Mucosa of rectum (tissue), 2 donors: ENCODE measurements around the gene GLG1.

Experiments
- H3K27ac ChIP-seq, 2 donors: one replicate each; pipeline ENCODE4 v1.7.0; 2013; ENCODE audit warnings: inconsistent platforms in 2 of 2, low read depth in 2 of 2, low read length in 2 of 2
- H3K27me3 ChIP-seq, 2 donors: one replicate each; pipeline ENCODE4 v1.7.0; 2013; ENCODE audit warnings: low read length in 2 of 2; ENCODE audit not compliant: control insufficient read depth in 2 of 2, insufficient read depth in 2 of 2
- H3K36me3 ChIP-seq, 2 donors: one replicate each; pipeline ENCODE4 v1.7.0; 2013; ENCODE audit warnings: low read length in 2 of 2; ENCODE audit not compliant: control insufficient read depth in 2 of 2, insufficient read depth in 2 of 2
- H3K4me1 ChIP-seq, 2 donors: one replicate each; pipeline ENCODE4 v1.7.0; 2013; ENCODE audit warnings: low read length in 2 of 2, mild to moderate bottlenecking in 1 of 2; ENCODE audit not compliant: control insufficient read depth in 2 of 2, insufficient read depth in 2 of 2
- H3K4me3 ChIP-seq, 2 donors: one replicate each; pipeline ENCODE4 v1.7.0; 2013; ENCODE audit warnings: low read length in 2 of 2
- H3K9ac ChIP-seq, 2 donors: one replicate each; pipeline ENCODE4 v1.7.0; 2013; ENCODE audit warnings: low read length in 2 of 2, low read depth in 1 of 2, mild to moderate bottlenecking in 1 of 2
- H3K9me3 ChIP-seq, 2 donors: one replicate each; pipeline ENCODE4 v1.7.0; 2013; ENCODE audit warnings: low read length in 2 of 2; ENCODE audit not compliant: control insufficient read depth in 2 of 2
- donor health status: healthy.
- donor health status: Normal muscosa, but diverticular disease.

GLG1 gene

GRCh38 chr16:74635303-74635702 is 28.4 kb upstream of the GLG1 start:
- no peaks in the 10 kb centered on the region for H3K27me3 ChIP-seq
- peaks cover 33 to 45% of the 10 kb centered on the region in 2 donors for H3K36me3 ChIP-seq
- H3K4me1 ChIP-seq = no peaks in the 10 kb centered on the region
- no peak overlapping the region for H3K27ac ChIP-seq
- H3K9me3 ChIP-seq = no peaks in the 10 kb centered on the region
- H3K9ac ChIP-seq = no peak overlapping the region
- no peak overlapping the region for H3K4me3 ChIP-seq

- no peaks in the 10 kb centered on the region for H3K4me1 ChIP-seq
- no peaks in the 10 kb centered on the region for H3K27me3 ChIP-seq
- no peak overlapping the region for H3K4me3 ChIP-seq
- peaks cover 43 to 55% of the 10 kb centered on the region in 2 donors for H3K36me3 ChIP-seq
- no peaks in the 10 kb centered on the region for H3K9me3 ChIP-seq
- H3K9ac ChIP-seq = no peak overlapping the region
- no peak overlapping the region for H3K27ac ChIP-seq
Observed at GRCh38 chr16:74633686-74634085, 26.8 kb upstream of the GLG1 start.

- Histone ChIP-seq H3K4me1 (no peaks in the 10 kb centered on the region), H3K9ac (no peak overlapping the region), H3K27me3 (no peaks in the 10 kb centered on the region), H3K9me3 (no peaks in the 10 kb centered on the region), H3K36me3 (peaks cover 67 to 78% of the 10 kb centered on the region in 2 donors), H3K27ac (no peak overlapping the region), H3K4me3 (no peak overlapping the region)
Observed at GRCh38 chr16:74627506-74628220, 20.7 kb upstream of the GLG1 start.

- Histone ChIP-seq H3K36me3 (peaks cover 62 to 79% of the 10 kb centered on the region in 2 donors), H3K4me3 (no peak overlapping the region), H3K9me3 (no peaks in the 10 kb centered on the region), H3K27me3 (no peaks in the 10 kb centered on the region), H3K9ac (no peak overlapping the region), H3K4me1 (no peaks in the 10 kb centered on the region), H3K27ac (no peak overlapping the region)
Observed at GRCh38 chr16:74626741-74627416, 20.0 kb upstream of the GLG1 start.

- no peaks in the 10 kb centered on the region for H3K4me1 ChIP-seq
- no peak overlapping the region for H3K27ac ChIP-seq
- peaks cover 54 to 70% of the 10 kb centered on the region in 2 donors for H3K36me3 ChIP-seq
- no peak overlapping the region for H3K9ac ChIP-seq
- H3K9me3 ChIP-seq = no peaks in the 10 kb centered on the region
- H3K27me3 ChIP-seq = no peaks in the 10 kb centered on the region
- no peak overlapping the region for H3K4me3 ChIP-seq
Observed at GRCh38 chr16:74625500-74626350, 18.8 kb upstream of the GLG1 start.

- Histone ChIP-seq H3K27me3 (no peaks in the 10 kb centered on the region), H3K36me3 (peaks cover 40 to 56% of the 10 kb centered on the region in 2 donors), H3K9me3 (no peaks in the 10 kb centered on the region), H3K4me3 (no peak overlapping the region), H3K9ac (no peak overlapping the region), H3K4me1 (no peaks in the 10 kb centered on the region), H3K27ac (no peak overlapping the region)
Observed at GRCh38 chr16:74623839-74624235, 16.9 kb upstream of the GLG1 start.

GRCh38 chr16:74623214-74623838 is 16.4 kb upstream of the GLG1 start:
- Histone ChIP-seq H3K27ac (no peak overlapping the region), H3K9ac (no peak overlapping the region), H3K4me3 (no peak overlapping the region), H3K4me1 (no peaks in the 10 kb centered on the region), H3K36me3 (peaks cover 35 to 51% of the 10 kb centered on the region in 2 donors), H3K9me3 (no peaks in the 10 kb centered on the region), H3K27me3 (no peaks in the 10 kb centered on the region)

- H3K27ac ChIP-seq = no peak overlapping the region
- no peak overlapping the region for H3K9ac ChIP-seq
- no peak overlapping the region for H3K4me3 ChIP-seq
- no peaks in the 10 kb centered on the region for H3K27me3 ChIP-seq
- H3K9me3 ChIP-seq = no peaks in the 10 kb centered on the region
- H3K36me3 ChIP-seq = peaks cover 24 to 40% of the 10 kb centered on the region in 2 donors
- H3K4me1 ChIP-seq = no peaks in the 10 kb centered on the region
Observed at GRCh38 chr16:74622005-74622404, 15.1 kb upstream of the GLG1 start.

- Histone ChIP-seq H3K4me1 (no peaks in the 10 kb centered on the region), H3K4me3 (no peak overlapping the region), H3K9ac (no peak overlapping the region), H3K27ac (no peak overlapping the region), H3K27me3 (no peaks in the 10 kb centered on the region), H3K9me3 (no peaks in the 10 kb centered on the region), H3K36me3 (peaks cover 0 to 8% of the 10 kb centered on the region in 2 donors)
Observed at GRCh38 chr16:74617206-74617788, 10.4 kb upstream of the GLG1 start.
